Neural progenitor cell (in vitro differentiated cells): Measurements from ENCODE around the gene SMCO1. TPM values are rescaled to one million over a fixed set of nuclear protein-coding genes. Genes with fewer than 3 reads are reported as not detected.
"Not testable (repeated sequence)": the region's sequence is repeated elsewhere in the genome, so short reads cannot be mapped to it uniquely, and the experiment has no call there.

Source experiments
- DNase-seq: peaks from one replicate; pipeline ENCODE4 v3.0.0-alpha.2; 2016; ENCODE audit warnings: low spot score
- H2AFZ ChIP-seq: fragments of 200-600 bp; sonication (generic); replicated peaks from 2 replicates; pipeline ENCODE4 v1.6.1; 2016; ENCODE audit warnings: antibody characterized with exemption
- H3F3A ChIP-seq: fragments of 200-600 bp; sonication (generic); 2 replicates; pipeline ENCODE4 v1.6.1; 2016; ENCODE audit warnings: antibody characterized with exemption, low read depth
- H3K27ac ChIP-seq: fragments of 200-600 bp; sonication (generic); 2 replicates; pipeline ENCODE4 v1.5.1; 2016; ENCODE audit warnings: mild to moderate bottlenecking
- H3K27me3 ChIP-seq: fragments of 200-600 bp; sonication (generic); 2 replicates; pipeline ENCODE4 v1.6.1; 2016; ENCODE audit warnings: mild to moderate bottlenecking, moderate library complexity
- H3K36me3 ChIP-seq: fragments of 200-600 bp; sonication (generic); 2 replicates; pipeline ENCODE4 v1.5.1; 2016
- H3K4me1 ChIP-seq: fragments of 200-600 bp; sonication (generic); 2 replicates; pipeline ENCODE4 v1.6.1; 2016; ENCODE audit warnings: mixed run types
- H3K4me2 ChIP-seq: fragments of 200-600 bp; sonication (generic); 2 replicates; pipeline ENCODE4 v1.6.1; 2016
- H3K4me3 ChIP-seq: fragments of 200-600 bp; sonication (generic); 2 replicates; pipeline ENCODE4 v1.5.1; 2016
- H3K79me2 ChIP-seq: fragments of 200-600 bp; sonication (generic); 2 replicates; pipeline ENCODE4 v1.6.1; 2016; ENCODE audit warnings: low read depth
- H3K9ac ChIP-seq: fragments of 200-600 bp; sonication (generic); 2 replicates; pipeline ENCODE4 v1.6.1; 2016
- H3K9me3 ChIP-seq: fragments of 200-600 bp; sonication (generic); 2 replicates; pipeline ENCODE4 v1.5.1; 2016; ENCODE audit warnings: low read depth
- H4K20me1 ChIP-seq: fragments of 200-600 bp; sonication (generic); 2 replicates; pipeline ENCODE4 v1.6.1; 2016; ENCODE audit warnings: low read depth
- H3K27ac Mint-ChIP-seq: 3 replicates; pipeline ENCODE4 v1.8.0; 2021; ENCODE audit warnings: mixed read lengths
- H3K27me3 Mint-ChIP-seq: 2 replicates; pipeline ENCODE4 v1.8.0; 2022; ENCODE audit warnings: low read depth, mild to moderate bottlenecking, inconsistent platforms, moderate library complexity, mixed read lengths; ENCODE audit not compliant: insufficient read depth
- H3K36me3 Mint-ChIP-seq: 3 replicates; pipeline ENCODE4 v1.8.0; 2021; ENCODE audit warnings: mixed read lengths
- H3K4me1 Mint-ChIP-seq: 3 replicates; pipeline ENCODE4 v1.8.0; 2021; ENCODE audit warnings: mixed read lengths
- H3K4me3 Mint-ChIP-seq: 3 replicates; pipeline ENCODE4 v1.8.0; 2021; ENCODE audit warnings: mild to moderate bottlenecking, moderate library complexity, mixed read lengths
- H3K9me3 Mint-ChIP-seq: 3 replicates; pipeline ENCODE4 v1.8.0; 2020; ENCODE audit warnings: mixed read lengths
- CTCF ChIP-seq: fragments of 200-600 bp; sonication (generic); IDR thresholded peaks from 2 replicates; pipeline ENCODE4 v1.5.1; 2017; ENCODE audit warnings: antibody characterized with exemption, mild to moderate bottlenecking
- EZH2 ChIP-seq: fragments of 200-600 bp; sonication (generic); IDR thresholded peaks from 2 replicates; pipeline ENCODE4 v1.6.1; 2017; ENCODE audit warnings: antibody characterized with exemption, mild to moderate bottlenecking, moderate library complexity
- EZH2phosphoT487 ChIP-seq: fragments of 200-600 bp; sonication (generic); IDR thresholded peaks from 2 replicates; pipeline ENCODE4 v1.6.1; 2017; ENCODE audit warnings: antibody characterized with exemption
- small RNA-seq: library from RNA; depleted of rRNA; stranded (forward); fragments of <200 nt; gene quantifications from one replicate; pipeline ENCODE3, GENCODE V24; 2015
- total RNA-seq: library from RNA; depleted of rRNA; stranded (reverse); fragments of >200 nt; gene quantifications from 2 replicates; pipeline ENCODE4 v1.2.3, GENCODE V29; 2015; ENCODE audit warnings: low replicate concordance

Gene SMCO1
- total RNA-seq, 1 donor from 2014 or later, result not detected

- H3K4me1 Mint-ChIP-seq, result no peaks in the 10 kb centered on the region
- H3K36me3 ChIP-seq, result no peaks in the 10 kb centered on the region
Measured at GRCh38 chr3:196458063-196458462, 57.1 kb downstream of the SMCO1 start.

GRCh38 chr3:196457470-196457869 lies 57.7 kb downstream of the SMCO1 start:
- H3K9ac ChIP-seq, H3K9me3 ChIP-seq, H3K4me2 ChIP-seq, H3K79me2 ChIP-seq, H3F3A ChIP-seq, H4K20me1 ChIP-seq, DNase-seq, H3K27ac Mint-ChIP-seq, H3K4me3 Mint-ChIP-seq, H3K4me1 ChIP-seq, H3K9me3 Mint-ChIP-seq, H3K36me3 ChIP-seq, H3K4me1 Mint-ChIP-seq, H3K36me3 Mint-ChIP-seq, H3K4me3 ChIP-seq, H3K27ac ChIP-seq, H3K27me3 Mint-ChIP-seq, H3K27me3 ChIP-seq, H2AFZ ChIP-seq: not testable (repeated sequence)
- TF ChIP-seq CTCF, result peak; percentile 12

More at GRCh38 chr3:196458063-196458462, 57.1 kb downstream of the SMCO1 start:
- no peak overlapping the region for H3K4me3 ChIP-seq
- H3K9me3 ChIP-seq, result no peaks in the 10 kb centered on the region
- no peak for DNase-seq
- no peak overlapping the region for H2AFZ ChIP-seq
- no peaks in the 10 kb centered on the region for H3F3A ChIP-seq
- H3K9ac ChIP-seq, result no peak overlapping the region
- H4K20me1 ChIP-seq, result no peaks in the 10 kb centered on the region
- no peaks in the 10 kb centered on the region for H3K4me1 ChIP-seq
- H3K27ac ChIP-seq, result no peak overlapping the region
- no peak for TF ChIP-seq CTCF
- TF ChIP-seq EZH2phosphoT487, result no peak
- no peak for TF ChIP-seq EZH2
- H3K4me3 Mint-ChIP-seq, result no peak overlapping the region
- H3K9me3 Mint-ChIP-seq, result no peaks in the 10 kb centered on the region
- no peak overlapping the region for H3K27ac Mint-ChIP-seq
- no peaks in the 10 kb centered on the region for H3K27me3 ChIP-seq
- H3K27me3 Mint-ChIP-seq, result peaks cover 2% of the 10 kb centered on the region
- no peak overlapping the region for H3K4me2 ChIP-seq
- peaks cover 5% of the 10 kb centered on the region for H3K36me3 Mint-ChIP-seq
- H3K79me2 ChIP-seq, result no peaks in the 10 kb centered on the region

Small RNA genes within 50 kb of the gene (small RNA-seq; reads per million reads assigned to genes)
- gene RPS29P3, result 0.66 reads per million, percentile 66 among the genes with 10 or more reads in this experiment

Other genes with a start within 250 kb of the SMCO1 start
- gene PCYT1A, start 227.6 kb downstream of the SMCO1 start, total RNA-seq, result 24.6 and 29.3 TPM in 2 replicates
- gene DYNLT2B, start 197.1 kb downstream of the SMCO1 start, total RNA-seq, result 29.9 and 44.8 TPM in 2 replicates
- gene TM4SF19, start 177.0 kb downstream of the SMCO1 start, total RNA-seq, result not detected in 2 replicates
- gene UBXN7, start 82.9 kb downstream of the SMCO1 start, total RNA-seq, result 46.2 and 68.7 TPM in 2 replicates
- gene RNF168, start 11.6 kb downstream of the SMCO1 start, total RNA-seq, result 23.8 and 25.1 TPM in 2 replicates
- gene WDR53, start 53.2 kb upstream of the SMCO1 start, total RNA-seq, result 9.3 and 9.7 TPM in 2 replicates
- gene FBXO45, start 53.3 kb upstream of the SMCO1 start, total RNA-seq, result 14.4 and 23.1 TPM in 2 replicates
- 0.58 and 1.7 TPM in 2 replicates for gene NRROS, start 124.3 kb upstream of the SMCO1 start, total RNA-seq
- gene CEP19, start 196.9 kb upstream of the SMCO1 start, total RNA-seq, result 7.0 and 7.7 TPM in 2 replicates
- 35.5 and 61.4 TPM in 2 replicates for gene PIGX, start 197.0 kb upstream of the SMCO1 start, total RNA-seq
- gene PAK2, start 224.5 kb upstream of the SMCO1 start, total RNA-seq, result 38.1 and 53.6 TPM in 2 replicates